K562 (cell line): ENCODE results near the gene HIPK1. TPM values are rescaled to one million over a fixed set of nuclear protein-coding genes. Genes with fewer than 3 reads are reported as not detected.

Experiments
- ATF7 ChIP-seq: fragments of 450-650 bp; IDR thresholded peaks from 2 replicates; pipeline ENCODE4 v1.7.1; 2014; ENCODE audit warnings: mild to moderate bottlenecking, moderate library complexity
- CBFA2T3 ChIP-seq: fragments of 450-650 bp; IDR thresholded peaks from 2 replicates; pipeline ENCODE4 v1.6.1; 2017
- CC2D1A ChIP-seq: fragments of 450-650 bp; IDR thresholded peaks from 2 replicates; pipeline ENCODE4 v1.6.1; 2017; ENCODE audit warnings: mild to moderate bottlenecking
- CEBPB ChIP-seq: fragments of 450-650 bp; IDR thresholded peaks from 2 replicates; pipeline ENCODE4 v1.6.1; 2016; ENCODE audit warnings: missing genetic modification characterization, missing compliant biosample characterization
- CTBP1 ChIP-seq: fragments of 450-650 bp; IDR thresholded peaks from 2 replicates; pipeline ENCODE4 v1.6.1; 2016; ENCODE audit warnings: borderline replicate concordance
- ETV1 ChIP-seq: fragments of 450-650 bp; conservative IDR thresholded peaks from 2 replicates; pipeline ENCODE4 v1.6.1; 2016; ENCODE audit warnings: missing genetic modification characterization, control low read depth, low read depth, missing compliant biosample characterization
- HNRNPL ChIP-seq: fragments of 200-400 bp; formaldehyde crosslinking; IDR thresholded peaks from 2 replicates; pipeline ENCODE4 v1.6.1; 2017; ENCODE audit warnings: low read depth, mild to moderate bottlenecking, low read length
- KLF10 ChIP-seq: fragments of 250-450 bp; sonication (Bioruptor Pico); IDR thresholded peaks from 2 replicates; pipeline ENCODE4 v1.6.1; 2021; ENCODE audit warnings: matching md5 sums
- MAX ChIP-seq: sonication (generic); formaldehyde crosslinking; IDR thresholded peaks from 2 replicates; pipeline ENCODE4 v1.9.0; 2022; ENCODE audit warnings: mild to moderate bottlenecking, missing genetic modification reagents
- MAZ ChIP-seq, 2 experiments: fragments of 450-650 bp in 1 of 2; sonication (generic) in 1 of 2; formaldehyde crosslinking; IDR thresholded peaks in 1 of 2; conservative IDR thresholded peaks in 1 of 2; 2 replicates each; pipeline versions ENCODE4 v1.4.0 to v1.5.0; 2020; ENCODE audit warnings: mild to moderate bottlenecking in 1 of 2, missing genetic modification reagents in 1 of 2
- NCOA1 ChIP-seq: fragments of 450-650 bp; IDR thresholded peaks from 2 replicates; pipeline ENCODE4 v1.6.1; 2016; ENCODE audit warnings: low read depth
- NFATC3 ChIP-seq: fragments of 450-650 bp; IDR thresholded peaks from 2 replicates; pipeline ENCODE4 v1.6.1; 2017; ENCODE audit warnings: mild to moderate bottlenecking
- NFIC ChIP-seq: fragments of 450-650 bp; IDR thresholded peaks from 2 replicates; pipeline ENCODE4 v1.6.1; 2017; ENCODE audit warnings: mild to moderate bottlenecking, inconsistent platforms
- RBM39 ChIP-seq: fragments of 200-400 bp; formaldehyde crosslinking; optimal IDR thresholded peaks from 2 replicates; pipeline ENCODE3; 2018; ENCODE audit warnings: low read depth, low read length
- SMC3 ChIP-seq: conservative IDR thresholded peaks from 2 replicates; pipeline ENCODE4 v1.6.1; 2011; ENCODE audit warnings: low read depth, low read length, improper control_type of control experiment; ENCODE audit not compliant: insufficient read depth
- TBP ChIP-seq: optimal IDR thresholded peaks from 2 replicates; pipeline ENCODE3; 2011; ENCODE audit warnings: low read depth, low read length, improper control_type of control experiment
- TRIM28 ChIP-seq: fragments of 450-650 bp; IDR thresholded peaks from 2 replicates; pipeline ENCODE4 v1.6.1; 2017
- YY1 ChIP-seq, 3 experiments: IDR thresholded peaks; 2 replicates each; pipeline ENCODE4 v1.6.1; 2011; ENCODE audit warnings: low read length in 2 of 3, mild to moderate bottlenecking in 2 of 3, moderate library complexity in 2 of 3, borderline replicate concordance in 1 of 3, control low read depth in 1 of 3, low read depth in 1 of 3; ENCODE audit not compliant: insufficient read depth in 3 of 3, insufficient replicate concordance in 2 of 3, control insufficient read depth in 1 of 3, insufficient read length in 1 of 3; ENCODE audit errors: extremely low read depth in 1 of 3
- ZNF24 ChIP-seq: fragments of 450-650 bp; IDR thresholded peaks from 2 replicates; pipeline ENCODE4 v1.6.1; 2016
- polyA plus RNA-seq, 8 experiments: library from polyadenylated mRNA; depleted of rRNA in 4 of 8; stranded (reverse) in 5 of 8; unstranded in 3 of 8; fragments of >200 nt; fragmentation: Nextera tagmentation in 2 of 8; fragmentation: Illumina TruSeq in 1 of 8; extraction: Ambion mirVana in 2 of 8; extraction: Trizol in 1 of 8; gene quantifications; 2 replicates each; pipeline versions ENCODE4 v1.2.1 to v1.2.3, GENCODE V29; 2011 to 2014; ENCODE audit warnings: inconsistent platforms in 1 of 8, missing spikeins in 1 of 8
- total RNA-seq, 7 experiments: library from RNA; depleted of rRNA in 6 of 7; stranded (reverse); fragments of >200 nt in 6 of 7; fragmentation: Illumina TruSeq in 2 of 7; extraction: Trizol in 2 of 7; gene quantifications; 2 replicates each; pipeline versions ENCODE4 v1.2.1 to v1.2.3, GENCODE V29; 2011 to 2021; ENCODE audit warnings: low replicate concordance in 1 of 7
- TF ChIP-seq, protein P1 (sequence below): fragments of 450-650 bp; conservative IDR thresholded peaks from 2 replicates; pipeline ENCODE4 v1.6.1; 2016; ENCODE audit warnings: missing genetic modification characterization, low read depth, mild to moderate bottlenecking, missing compliant biosample characterization, moderate library complexity
- TF ChIP-seq, protein P2 (sequence below), 2 experiments: fragments of 150-350 bp in 1 of 2; IDR thresholded peaks; 2 replicates each; pipeline ENCODE4 v1.6.1; 2012 to 2016; ENCODE audit warnings: low read depth in 2 of 2, low read length in 2 of 2, mild to moderate bottlenecking in 1 of 2, moderate library complexity in 1 of 2
- TF ChIP-seq, protein P3 (sequence below), 3 experiments: fragments of 200-800 bp in 1 of 3; sonication (Bioruptor generic) in 1 of 3; sonication (generic) in 1 of 3; formaldehyde crosslinking in 1 of 3; IDR thresholded peaks; 2 replicates each; pipeline versions ENCODE4 v1.6.1 to v1.8.0; 2016 to 2022; ENCODE audit warnings: mild to moderate bottlenecking in 2 of 3, missing compliant biosample characterization in 2 of 3, missing genetic modification characterization in 2 of 3, missing genetic modification reagents in 1 of 3

HIPK1 gene
- total and polyA plus RNA-seq, 9 of the 15 experiments (the other 6 are each of a cell fraction or from before 2014, with no cell fraction given): 10.0 to 57.9 (median 29.6) TPM

DNA sequence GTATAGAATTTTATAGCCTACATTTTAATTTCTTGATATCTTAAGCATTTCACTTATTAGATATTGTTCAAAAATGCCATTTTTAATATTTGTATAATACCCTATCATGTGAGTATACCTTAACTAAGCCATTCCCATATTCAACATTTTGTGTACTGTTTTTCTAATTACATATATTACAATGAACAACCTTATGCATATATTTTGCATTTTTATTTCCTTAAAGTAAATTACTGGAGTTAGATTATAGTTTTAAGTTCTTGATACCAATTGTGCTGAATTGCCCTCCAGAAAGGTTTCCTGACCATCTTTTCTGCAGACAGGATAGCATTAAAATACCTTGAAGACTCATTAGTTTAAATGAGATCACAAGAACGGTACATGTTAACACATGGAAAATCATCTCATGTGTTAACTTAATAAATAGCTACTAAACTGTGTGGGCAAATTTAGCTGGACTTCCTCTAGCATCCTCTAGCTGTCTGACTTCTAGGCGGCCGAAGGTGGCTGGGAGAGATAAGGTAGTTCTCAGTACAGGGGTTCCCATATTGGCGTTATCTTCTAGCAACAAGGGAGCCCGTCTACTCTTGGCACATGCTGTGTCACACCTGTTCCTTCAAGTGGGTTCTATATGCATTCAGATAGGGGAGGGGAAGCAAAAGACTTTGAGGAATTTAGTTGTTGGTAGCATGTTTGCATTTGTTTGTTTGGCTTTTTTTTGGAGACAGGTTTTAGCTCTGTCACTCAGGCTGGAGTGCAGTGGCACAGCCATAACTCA lies 15.0 kb upstream of the HIPK1 start (continued):
- TF ChIP-seq, protein P1, sequence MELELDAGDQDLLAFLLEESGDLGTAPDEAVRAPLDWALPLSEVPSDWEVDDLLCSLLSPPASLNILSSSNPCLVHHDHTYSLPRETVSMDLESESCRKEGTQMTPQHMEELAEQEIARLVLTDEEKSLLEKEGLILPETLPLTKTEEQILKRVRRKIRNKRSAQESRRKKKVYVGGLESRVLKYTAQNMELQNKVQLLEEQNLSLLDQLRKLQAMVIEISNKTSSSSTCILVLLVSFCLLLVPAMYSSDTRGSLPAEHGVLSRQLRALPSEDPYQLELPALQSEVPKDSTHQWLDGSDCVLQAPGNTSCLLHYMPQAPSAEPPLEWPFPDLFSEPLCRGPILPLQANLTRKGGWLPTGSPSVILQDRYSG (tag): no peak; the same call in 1 of the 2 replicates
- TF ChIP-seq TBP (peak; percentile 6), NFIC (peak; percentile 98), CEBPB (tag) (peak; percentile 52), NCOA1 (peak; percentile 92), HNRNPL (0 out of 2 replicates have a peak, but pooled peaks have one; percentile 20), ATF7 (peak; percentile 82), MAZ (CRISPR knock-in tag; conservative IDR thresholded peaks at IDR 0.05 in 1 of 2, IDR thresholded peaks at IDR 0.05 in 1 of 2) (peak in 1 of 2 experiments; percentile 63; a peak in 2 of 4 replicates), ZNF24 (peak; percentile 66; the same call in 1 of the 2 replicates), YY1 (IDR thresholded peaks at IDR 0.05; ENCODE audit: borderline replicate concordance in 1 of 3, control insufficient read depth in 1 of 3, extremely low read depth in 1 of 3, insufficient read depth in 3 of 3, insufficient read length in 1 of 3, insufficient replicate concordance in 2 of 3, low read depth in 1 of 3, low read length in 2 of 3) (peak in 2 of 3 experiments; percentile 29 to 69), TRIM28 (peak; percentile 90), CTBP1 (peak; percentile 100), RBM39 (no peak), KLF10 (CRISPR knock-in tag) (no peak), NFATC3 (peak; percentile 83; the same call in 1 of the 2 replicates), SMC3 (0 out of 2 replicates have a peak, but pooled peaks have one; percentile 22), CC2D1A (peak; percentile 96), MAX (CRISPR knock-in tag) (peak; percentile 87), ETV1 (tag) (peak; percentile 60), CBFA2T3 (peak; percentile 100)
- TF ChIP-seq, protein P2, sequence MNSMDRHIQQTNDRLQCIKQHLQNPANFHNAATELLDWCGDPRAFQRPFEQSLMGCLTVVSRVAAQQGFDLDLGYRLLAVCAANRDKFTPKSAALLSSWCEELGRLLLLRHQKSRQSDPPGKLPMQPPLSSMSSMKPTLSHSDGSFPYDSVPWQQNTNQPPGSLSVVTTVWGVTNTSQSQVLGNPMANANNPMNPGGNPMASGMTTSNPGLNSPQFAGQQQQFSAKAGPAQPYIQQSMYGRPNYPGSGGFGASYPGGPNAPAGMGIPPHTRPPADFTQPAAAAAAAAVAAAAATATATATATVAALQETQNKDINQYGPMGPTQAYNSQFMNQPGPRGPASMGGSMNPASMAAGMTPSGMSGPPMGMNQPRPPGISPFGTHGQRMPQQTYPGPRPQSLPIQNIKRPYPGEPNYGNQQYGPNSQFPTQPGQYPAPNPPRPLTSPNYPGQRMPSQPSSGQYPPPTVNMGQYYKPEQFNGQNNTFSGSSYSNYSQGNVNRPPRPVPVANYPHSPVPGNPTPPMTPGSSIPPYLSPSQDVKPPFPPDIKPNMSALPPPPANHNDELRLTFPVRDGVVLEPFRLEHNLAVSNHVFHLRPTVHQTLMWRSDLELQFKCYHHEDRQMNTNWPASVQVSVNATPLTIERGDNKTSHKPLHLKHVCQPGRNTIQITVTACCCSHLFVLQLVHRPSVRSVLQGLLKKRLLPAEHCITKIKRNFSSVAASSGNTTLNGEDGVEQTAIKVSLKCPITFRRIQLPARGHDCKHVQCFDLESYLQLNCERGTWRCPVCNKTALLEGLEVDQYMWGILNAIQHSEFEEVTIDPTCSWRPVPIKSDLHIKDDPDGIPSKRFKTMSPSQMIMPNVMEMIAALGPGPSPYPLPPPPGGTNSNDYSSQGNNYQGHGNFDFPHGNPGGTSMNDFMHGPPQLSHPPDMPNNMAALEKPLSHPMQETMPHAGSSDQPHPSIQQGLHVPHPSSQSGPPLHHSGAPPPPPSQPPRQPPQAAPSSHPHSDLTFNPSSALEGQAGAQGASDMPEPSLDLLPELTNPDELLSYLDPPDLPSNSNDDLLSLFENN (IDR thresholded peaks at IDR 0.05; ENCODE audit: low read depth in 2 of 2, low read length in 2 of 2): peak in 1 of 2 experiments; percentile 97; a peak in 2 of 4 replicates
- TF ChIP-seq, protein P3, sequence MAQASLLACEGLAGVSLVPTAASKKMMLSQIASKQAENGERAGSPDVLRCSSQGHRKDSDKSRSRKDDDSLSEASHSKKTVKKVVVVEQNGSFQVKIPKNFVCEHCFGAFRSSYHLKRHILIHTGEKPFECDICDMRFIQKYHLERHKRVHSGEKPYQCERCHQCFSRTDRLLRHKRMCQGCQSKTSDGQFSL (CRISPR knock-in tag; IDR thresholded peaks at IDR 0.05): no peak
- TF ChIP-seq, protein P3 (tag; IDR thresholded peaks at IDR 0.05): no peak
